Measurements from ENCODE around the gene SH3RF3.

GRCh38 chr2:109547280-109547679 is 418.3 kb downstream of the SH3RF3 start:
- no peak for TF ChIP-seq FOSL1 (IDR thresholded peaks at IDR 0.05; ENCODE audit: low read depth)
- no peak for TF ChIP-seq POLR2A (IDR thresholded peaks at IDR 0.05; ENCODE audit: borderline replicate concordance, extremely low read depth, insufficient read depth, insufficient read length)
- TF ChIP-seq, protein P1, sequence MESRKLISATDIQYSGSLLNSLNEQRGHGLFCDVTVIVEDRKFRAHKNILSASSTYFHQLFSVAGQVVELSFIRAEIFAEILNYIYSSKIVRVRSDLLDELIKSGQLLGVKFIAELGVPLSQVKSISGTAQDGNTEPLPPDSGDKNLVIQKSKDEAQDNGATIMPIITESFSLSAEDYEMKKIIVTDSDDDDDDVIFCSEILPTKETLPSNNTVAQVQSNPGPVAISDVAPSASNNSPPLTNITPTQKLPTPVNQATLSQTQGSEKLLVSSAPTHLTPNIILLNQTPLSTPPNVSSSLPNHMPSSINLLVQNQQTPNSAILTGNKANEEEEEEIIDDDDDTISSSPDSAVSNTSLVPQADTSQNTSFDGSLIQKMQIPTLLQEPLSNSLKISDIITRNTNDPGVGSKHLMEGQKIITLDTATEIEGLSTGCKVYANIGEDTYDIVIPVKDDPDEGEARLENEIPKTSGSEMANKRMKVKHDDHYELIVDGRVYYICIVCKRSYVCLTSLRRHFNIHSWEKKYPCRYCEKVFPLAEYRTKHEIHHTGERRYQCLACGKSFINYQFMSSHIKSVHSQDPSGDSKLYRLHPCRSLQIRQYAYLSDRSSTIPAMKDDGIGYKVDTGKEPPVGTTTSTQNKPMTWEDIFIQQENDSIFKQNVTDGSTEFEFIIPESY (IDR thresholded peaks at IDR 0.05; ENCODE audit: extremely low read depth, insufficient replicate concordance, low read length): no peak
- TF ChIP-seq CTCF (IDR thresholded peaks at IDR 0.05 in 2 of 3, conservative IDR thresholded peaks at IDR 0.05 in 1 of 3; ENCODE audit: borderline replicate concordance in 1 of 3, insufficient read depth in 1 of 3, low read depth in 2 of 3, low read length in 2 of 3): no peak; a peak in 1 of 6 replicates
- TF ChIP-seq, protein P2, sequence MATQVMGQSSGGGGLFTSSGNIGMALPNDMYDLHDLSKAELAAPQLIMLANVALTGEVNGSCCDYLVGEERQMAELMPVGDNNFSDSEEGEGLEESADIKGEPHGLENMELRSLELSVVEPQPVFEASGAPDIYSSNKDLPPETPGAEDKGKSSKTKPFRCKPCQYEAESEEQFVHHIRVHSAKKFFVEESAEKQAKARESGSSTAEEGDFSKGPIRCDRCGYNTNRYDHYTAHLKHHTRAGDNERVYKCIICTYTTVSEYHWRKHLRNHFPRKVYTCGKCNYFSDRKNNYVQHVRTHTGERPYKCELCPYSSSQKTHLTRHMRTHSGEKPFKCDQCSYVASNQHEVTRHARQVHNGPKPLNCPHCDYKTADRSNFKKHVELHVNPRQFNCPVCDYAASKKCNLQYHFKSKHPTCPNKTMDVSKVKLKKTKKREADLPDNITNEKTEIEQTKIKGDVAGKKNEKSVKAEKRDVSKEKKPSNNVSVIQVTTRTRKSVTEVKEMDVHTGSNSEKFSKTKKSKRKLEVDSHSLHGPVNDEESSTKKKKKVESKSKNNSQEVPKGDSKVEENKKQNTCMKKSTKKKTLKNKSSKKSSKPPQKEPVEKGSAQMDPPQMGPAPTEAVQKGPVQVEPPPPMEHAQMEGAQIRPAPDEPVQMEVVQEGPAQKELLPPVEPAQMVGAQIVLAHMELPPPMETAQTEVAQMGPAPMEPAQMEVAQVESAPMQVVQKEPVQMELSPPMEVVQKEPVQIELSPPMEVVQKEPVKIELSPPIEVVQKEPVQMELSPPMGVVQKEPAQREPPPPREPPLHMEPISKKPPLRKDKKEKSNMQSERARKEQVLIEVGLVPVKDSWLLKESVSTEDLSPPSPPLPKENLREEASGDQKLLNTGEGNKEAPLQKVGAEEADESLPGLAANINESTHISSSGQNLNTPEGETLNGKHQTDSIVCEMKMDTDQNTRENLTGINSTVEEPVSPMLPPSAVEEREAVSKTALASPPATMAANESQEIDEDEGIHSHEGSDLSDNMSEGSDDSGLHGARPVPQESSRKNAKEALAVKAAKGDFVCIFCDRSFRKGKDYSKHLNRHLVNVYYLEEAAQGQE (IDR thresholded peaks at IDR 0.05; ENCODE audit: low read depth): no peak
- TF ChIP-seq ZNF274 (IDR thresholded peaks at IDR 0.05; ENCODE audit: low read depth, low read length): no peak
- TF ChIP-seq ATF3 (IDR thresholded peaks at IDR 0.05): no peak
- TF ChIP-seq POLR2AphosphoS5 (IDR thresholded peaks at IDR 0.05; ENCODE audit: low read depth, low read length): no peak
- TF ChIP-seq, protein P3, sequence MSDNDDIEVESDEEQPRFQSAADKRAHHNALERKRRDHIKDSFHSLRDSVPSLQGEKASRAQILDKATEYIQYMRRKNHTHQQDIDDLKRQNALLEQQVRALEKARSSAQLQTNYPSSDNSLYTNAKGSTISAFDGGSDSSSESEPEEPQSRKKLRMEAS (IDR thresholded peaks at IDR 0.05): no peak
- no peak for TF ChIP-seq RAD21 (IDR thresholded peaks at IDR 0.05; ENCODE audit: low read depth)

Data from HCT116 (cell line).